OCI-LY3 (cell line): ENCODE results near the gene LRGUK.

Experiments used
- EZH2phosphoT487 ChIP-seq: fragments of 200-600 bp; shearing (Covaris generic); IDR thresholded peaks from 2 replicates; pipeline ENCODE4 v1.6.1; 2018; ENCODE audit warnings: antibody characterized with exemption, mixed run types, low read depth
- TF ChIP-seq, protein P1 (sequence below): fragments of 200-600, 300-600 bp; sonication (generic); IDR thresholded peaks from 2 replicates; pipeline ENCODE4 v1.5.1; 2014; ENCODE audit warnings: antibody characterized with exemption, low read length, low read depth

DNA sequence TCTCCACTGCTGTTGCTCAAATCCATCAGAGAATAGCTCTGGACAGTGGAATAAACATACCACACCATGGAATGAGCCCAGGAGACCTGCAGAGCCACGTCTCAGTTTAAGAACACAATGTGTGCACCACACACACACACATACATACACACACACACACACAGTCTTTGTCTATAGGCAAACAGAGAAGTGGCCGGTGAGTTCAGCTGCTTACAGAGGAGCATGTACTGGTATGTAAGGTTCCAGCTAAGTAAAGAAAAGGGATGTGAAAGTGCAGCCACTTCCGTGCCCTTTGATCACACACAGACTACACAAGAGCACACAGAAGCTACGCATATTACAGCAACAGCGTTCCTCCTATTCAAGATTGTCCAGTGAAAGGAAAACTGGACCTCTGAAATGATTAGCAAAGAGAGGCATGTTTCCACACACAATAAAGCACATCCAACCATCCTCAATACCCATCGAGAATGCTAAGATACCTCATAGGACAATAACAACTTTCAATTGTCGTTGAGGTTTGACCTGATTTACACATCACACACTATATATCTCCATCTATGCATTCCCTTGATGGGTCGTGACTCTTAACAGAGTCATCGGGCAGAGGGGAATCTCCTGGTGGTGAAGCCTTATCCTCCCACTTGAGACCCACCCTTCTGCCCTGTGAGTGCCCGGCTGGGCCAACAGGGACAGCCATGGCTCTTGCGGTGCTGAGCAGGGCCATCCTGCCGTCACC is 166.0 kb downstream of the LRGUK start:
- TF ChIP-seq, protein P1, sequence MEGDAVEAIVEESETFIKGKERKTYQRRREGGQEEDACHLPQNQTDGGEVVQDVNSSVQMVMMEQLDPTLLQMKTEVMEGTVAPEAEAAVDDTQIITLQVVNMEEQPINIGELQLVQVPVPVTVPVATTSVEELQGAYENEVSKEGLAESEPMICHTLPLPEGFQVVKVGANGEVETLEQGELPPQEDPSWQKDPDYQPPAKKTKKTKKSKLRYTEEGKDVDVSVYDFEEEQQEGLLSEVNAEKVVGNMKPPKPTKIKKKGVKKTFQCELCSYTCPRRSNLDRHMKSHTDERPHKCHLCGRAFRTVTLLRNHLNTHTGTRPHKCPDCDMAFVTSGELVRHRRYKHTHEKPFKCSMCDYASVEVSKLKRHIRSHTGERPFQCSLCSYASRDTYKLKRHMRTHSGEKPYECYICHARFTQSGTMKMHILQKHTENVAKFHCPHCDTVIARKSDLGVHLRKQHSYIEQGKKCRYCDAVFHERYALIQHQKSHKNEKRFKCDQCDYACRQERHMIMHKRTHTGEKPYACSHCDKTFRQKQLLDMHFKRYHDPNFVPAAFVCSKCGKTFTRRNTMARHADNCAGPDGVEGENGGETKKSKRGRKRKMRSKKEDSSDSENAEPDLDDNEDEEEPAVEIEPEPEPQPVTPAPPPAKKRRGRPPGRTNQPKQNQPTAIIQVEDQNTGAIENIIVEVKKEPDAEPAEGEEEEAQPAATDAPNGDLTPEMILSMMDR: no peak
- no peak for TF ChIP-seq EZH2phosphoT487
